KMS-11 (cell line): ENCODE results near the gene PPIL6.
A peak's percentile ranks its signal among the peaks of the same experiment; 100 is the strongest.

Source experiments
- H2AFZ ChIP-seq: fragments of 200-600 bp; sonication (generic); 2 replicates; pipeline ENCODE4 v1.6.1; 2016; ENCODE audit warnings: antibody characterized with exemption, mixed run types, low read depth
- H3K27ac ChIP-seq: fragments of 200-600 bp; sonication (generic); 2 replicates; pipeline ENCODE4 v1.6.1; 2016; ENCODE audit warnings: mild to moderate bottlenecking, mixed run types
- H3K27me3 ChIP-seq: fragments of 200-600 bp; sonication (generic); 2 replicates; pipeline ENCODE4 v1.6.1; 2017; ENCODE audit warnings: mild to moderate bottlenecking, low read depth, mixed run types, moderate library complexity; ENCODE audit not compliant: insufficient read depth
- H3K36me3 ChIP-seq: fragments of 200-600 bp; sonication (generic); 2 replicates; pipeline ENCODE4 v1.6.1; 2017; ENCODE audit warnings: mild to moderate bottlenecking, mixed run types; ENCODE audit not compliant: insufficient read depth
- H3K4me1 ChIP-seq: fragments of 200-600 bp; sonication (generic); 2 replicates; pipeline ENCODE4 v1.6.1; 2016; ENCODE audit warnings: mild to moderate bottlenecking, low read depth, mixed run types; ENCODE audit not compliant: poor library complexity, severe bottlenecking
- H3K4me2 ChIP-seq: fragments of 200-600 bp; sonication (generic); 2 replicates; pipeline ENCODE4 v1.7.0; 2016; ENCODE audit warnings: mild to moderate bottlenecking, mixed run types
- H3K4me3 ChIP-seq: fragments of 200-600 bp; sonication (generic); IDR thresholded peaks from 2 replicates; pipeline ENCODE4 v1.6.1; 2017; ENCODE audit warnings: low read depth, low read length, mixed read lengths; ENCODE audit not compliant: insufficient read depth
- H3K79me2 ChIP-seq: fragments of 200-600 bp; sonication (generic); 2 replicates; pipeline ENCODE4 v1.6.1; 2016; ENCODE audit warnings: low read depth, mixed run types; ENCODE audit not compliant: insufficient read depth
- H3K9ac ChIP-seq: fragments of 200-600 bp; sonication (generic); 2 replicates; pipeline ENCODE4 v1.6.1; 2016; ENCODE audit warnings: mild to moderate bottlenecking, mixed run types
- H4K20me1 ChIP-seq: fragments of 200-600 bp; sonication (generic); 2 replicates; pipeline ENCODE4 v1.6.1; 2016; ENCODE audit warnings: mild to moderate bottlenecking, mixed run types; ENCODE audit not compliant: insufficient read depth
- CTCF ChIP-seq: fragments of 200-600 bp; sonication (generic); conservative IDR thresholded peaks from 2 replicates; pipeline ENCODE4 v1.6.1; 2017; ENCODE audit warnings: low read depth, mild to moderate bottlenecking, antibody characterized with exemption, low read length, moderate library complexity, mixed read lengths

The PPIL6 gene

DNA sequence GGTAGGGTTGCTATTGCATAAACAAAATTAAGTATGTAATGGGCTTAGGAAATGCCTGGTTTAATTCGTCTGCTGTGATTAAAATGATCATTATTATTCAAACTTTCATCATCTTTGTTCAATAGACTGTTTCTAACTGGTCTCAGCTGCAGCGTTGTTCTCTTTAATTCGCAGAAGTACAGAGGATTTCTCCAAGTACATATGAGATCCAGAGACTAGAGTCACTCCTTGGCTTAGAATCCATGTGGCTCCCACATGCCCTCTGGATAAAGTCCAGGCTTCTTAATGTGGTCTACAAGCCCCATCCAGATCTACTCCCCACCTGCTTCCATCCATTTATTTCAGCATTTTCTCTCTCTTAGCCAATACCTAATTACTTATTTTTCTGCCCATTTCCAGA lies 43.7 kb upstream of the PPIL6 start:
- H3K4me3 ChIP-seq, result no peak overlapping the region
- no peaks in the 10 kb centered on the region for H4K20me1 ChIP-seq
- peaks cover 32% of the 10 kb centered on the region for H3K4me1 ChIP-seq
- H3K27me3 ChIP-seq, result no peaks in the 10 kb centered on the region
- peaks cover 37% of the 10 kb centered on the region for H3K79me2 ChIP-seq
- TF ChIP-seq CTCF, result no peak
- H3K36me3 ChIP-seq, result no peaks in the 10 kb centered on the region
- H3K4me2 ChIP-seq, result peak overlapping the region; percentile 44; the same call in 1 of the 2 replicates
- H2AFZ ChIP-seq, result no peak overlapping the region; the same call in 1 of the 2 replicates
- no peak overlapping the region for H3K9ac ChIP-seq
- no peak overlapping the region for H3K27ac ChIP-seq

DNA sequence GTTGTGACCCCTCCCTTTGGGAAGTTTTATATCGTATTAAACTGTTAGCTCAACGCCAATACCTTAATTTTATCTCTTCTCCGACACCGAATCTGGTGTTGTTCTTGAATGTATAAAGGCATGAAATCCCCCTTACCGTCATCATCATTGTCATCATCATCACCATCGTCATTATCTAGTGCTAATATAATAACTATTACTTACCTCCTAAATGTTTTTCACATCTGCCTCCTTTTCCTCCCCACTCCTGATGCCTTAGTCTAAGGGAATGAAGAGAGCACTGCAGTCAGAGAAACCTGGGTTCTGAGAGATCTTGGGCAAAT lies 43.3 kb upstream of the PPIL6 start:
- no peaks in the 10 kb centered on the region for H4K20me1 ChIP-seq
- peak overlapping the region; percentile 44; the same call in 1 of the 2 replicates for H3K4me2 ChIP-seq
- H3K79me2 ChIP-seq, result peaks cover 41% of the 10 kb centered on the region
- H3K27ac ChIP-seq, result no peak overlapping the region
- no peak for TF ChIP-seq CTCF
- H3K4me1 ChIP-seq, result peaks cover 36% of the 10 kb centered on the region
- no peaks in the 10 kb centered on the region for H3K36me3 ChIP-seq
- no peak overlapping the region for H3K4me3 ChIP-seq
- no peak overlapping the region for H3K9ac ChIP-seq
- no peaks in the 10 kb centered on the region for H3K27me3 ChIP-seq
- peak overlapping the region; percentile 54; the same call in 1 of the 2 replicates for H2AFZ ChIP-seq

GRCh38 chr6:109482905-109483734 lies 42.7 kb upstream of the PPIL6 start, which contains the start of gene ZBTB24:
TSS of gene ZBTB24 (minus strand) at chr6:109483219. CDS start at chr6:109482026, 1,193 bp downstream.
- H3K79me2 ChIP-seq, result peaks cover 47% of the 10 kb centered on the region
- H2AFZ ChIP-seq, result peak within 1 kb of the TSS; percentile 54; the same call in 1 of the 2 replicates
- TF ChIP-seq CTCF, result no peak
- peaks cover 41% of the 10 kb centered on the region for H3K4me1 ChIP-seq
- H3K27ac ChIP-seq, result peak within 1 kb of the TSS; percentile 46
- H3K9ac ChIP-seq, result peak within 1 kb of the TSS; percentile 73
- peak within 1 kb of the TSS; percentile 78 for H3K4me2 ChIP-seq
- H3K27me3 ChIP-seq, result no peaks in the 10 kb centered on the region
- H3K36me3 ChIP-seq, result no peaks in the 10 kb centered on the region
- H3K4me3 ChIP-seq, result no peak within 1 kb of the TSS
- no peaks in the 10 kb centered on the region for H4K20me1 ChIP-seq

- H4K20me1 ChIP-seq, result no peaks in the 10 kb centered on the region
- peaks cover 64% of the 10 kb centered on the region for H3K79me2 ChIP-seq
- no peak overlapping the region for H3K9ac ChIP-seq
- H3K4me1 ChIP-seq, result peaks cover 59% of the 10 kb centered on the region
- no peak overlapping the region for H3K4me3 ChIP-seq
- H3K4me2 ChIP-seq, result peak overlapping the region; percentile 78
- no peaks in the 10 kb centered on the region for H3K36me3 ChIP-seq
- H3K27me3 ChIP-seq, result no peaks in the 10 kb centered on the region
- H3K27ac ChIP-seq, result no peak overlapping the region
- no peak for TF ChIP-seq CTCF
- no peak overlapping the region for H2AFZ ChIP-seq
Observed at GRCh38 chr6:109480993-109481480, 40.6 kb upstream of the PPIL6 start.
